Activated CD8-positive, alpha-beta memory T cell treated with anti-CD3 and anti-CD28 coated beads for 24 hours (primary cell): ENCODE data around the gene TMEM242.

ENCODE experiments used
- DNase-seq: peaks from one replicate; pipeline ENCODE4 v3.0.0-alpha.2; 2020

TMEM242 gene

GRCh38 chr6:157268835-157269234, 54.5 kb downstream of the TMEM242 start:
- no peak for DNase-seq

GRCh38 chr6:157268396-157268795, 54.9 kb downstream of the TMEM242 start:
- DNase-seq = no peak

- DNase-seq = no peak
These were observed 55.7 kb downstream of the TMEM242 start for GRCh38 chr6:157267654-157268053.

- DNase-seq = no peak
These were observed 56.2 kb downstream of the TMEM242 start for GRCh38 chr6:157267109-157267611.

- no peak for DNase-seq
These were observed 56.8 kb downstream of the TMEM242 start for GRCh38 chr6:157266274-157267101.

- DNase-seq = no peak
These were observed 57.7 kb downstream of the TMEM242 start for GRCh38 chr6:157265635-157266034.

DNA sequence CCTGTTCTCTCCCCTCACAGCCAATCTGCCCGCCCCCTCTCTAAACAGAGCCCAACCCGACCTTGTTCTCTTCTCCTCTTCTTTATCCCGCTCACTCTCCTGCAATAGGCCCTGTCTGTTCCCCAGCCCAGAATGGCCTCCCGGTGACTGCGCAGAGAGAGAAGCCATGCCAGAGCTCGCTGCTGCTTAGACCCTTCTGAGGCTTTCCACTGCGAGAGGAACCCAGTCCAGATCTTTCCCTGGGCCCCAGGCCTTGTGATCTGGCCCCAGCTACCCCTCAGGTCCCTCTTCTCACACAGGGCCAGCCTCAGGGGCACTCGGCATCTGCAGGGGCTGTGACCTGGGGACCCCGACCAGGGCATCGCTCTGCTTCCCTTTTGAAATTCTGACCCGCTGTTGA, 58.1 kb downstream of the TMEM242 start:
- no peak for DNase-seq

DNA sequence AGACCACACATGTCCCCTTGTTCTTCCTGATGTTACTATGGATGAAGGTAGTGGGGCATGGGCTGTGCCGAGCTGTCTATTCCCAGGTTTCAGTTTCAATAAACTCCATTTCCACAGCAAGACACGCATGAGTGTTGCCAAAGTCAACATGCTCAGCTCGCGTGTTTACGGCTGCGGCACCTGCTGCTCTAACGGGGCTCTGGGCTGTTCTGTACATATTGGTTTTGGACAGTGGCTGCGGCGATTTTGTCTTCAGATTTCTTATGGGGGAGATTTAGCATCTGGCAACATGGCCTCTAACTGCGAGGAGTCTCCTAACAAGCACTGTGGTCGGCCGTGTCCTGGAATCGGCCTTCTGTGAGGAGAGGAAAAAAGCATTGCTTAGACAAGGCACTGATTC, 58.6 kb downstream of the TMEM242 start:
- no peak for DNase-seq

DNA sequence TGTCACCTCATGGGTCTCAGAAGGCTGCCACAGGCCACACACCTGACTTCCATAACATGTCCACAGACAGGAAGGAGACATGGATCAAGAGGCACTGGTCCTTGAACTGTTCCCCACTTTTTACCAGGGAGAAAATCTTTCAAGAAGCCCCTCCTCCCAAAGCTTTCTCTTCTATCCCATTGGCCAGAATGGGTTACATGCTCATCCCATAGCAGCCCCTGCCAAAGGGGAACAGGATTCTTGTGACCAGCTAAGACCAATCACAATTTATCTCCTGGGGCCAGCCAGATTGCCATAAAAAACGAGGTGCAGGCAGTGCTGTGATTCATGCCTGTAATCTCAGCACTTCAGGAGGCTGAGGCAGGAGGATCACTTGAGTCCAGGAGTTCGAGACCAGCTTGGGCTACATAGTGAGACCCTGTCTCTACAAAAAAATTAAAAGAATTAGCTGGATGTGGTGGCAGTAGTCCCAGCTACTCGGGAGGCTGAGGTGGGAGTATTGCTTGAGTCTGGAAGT, 59.4 kb downstream of the TMEM242 start:
- DNase-seq = no peak

DNA sequence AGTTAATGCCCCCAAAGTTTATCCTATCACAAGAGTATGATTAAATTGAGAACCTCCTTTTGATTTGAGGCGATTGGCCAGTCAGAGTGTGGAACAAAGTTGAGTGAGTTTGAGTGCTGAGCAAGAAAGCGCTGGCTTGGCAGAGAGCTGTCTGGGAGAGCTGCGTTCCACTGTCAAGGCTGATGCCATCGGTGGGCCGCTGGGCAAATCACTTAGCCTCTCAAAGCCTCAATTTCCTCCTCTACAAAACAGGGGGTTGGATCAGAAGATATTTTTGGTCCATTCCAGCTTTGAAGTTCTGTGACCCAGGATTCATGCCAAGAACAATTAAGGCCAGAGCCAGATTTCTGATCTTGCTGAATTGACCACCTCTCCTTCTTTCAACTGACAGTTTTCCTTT, 60.2 kb downstream of the TMEM242 start:
- DNase-seq = no peak

DNA sequence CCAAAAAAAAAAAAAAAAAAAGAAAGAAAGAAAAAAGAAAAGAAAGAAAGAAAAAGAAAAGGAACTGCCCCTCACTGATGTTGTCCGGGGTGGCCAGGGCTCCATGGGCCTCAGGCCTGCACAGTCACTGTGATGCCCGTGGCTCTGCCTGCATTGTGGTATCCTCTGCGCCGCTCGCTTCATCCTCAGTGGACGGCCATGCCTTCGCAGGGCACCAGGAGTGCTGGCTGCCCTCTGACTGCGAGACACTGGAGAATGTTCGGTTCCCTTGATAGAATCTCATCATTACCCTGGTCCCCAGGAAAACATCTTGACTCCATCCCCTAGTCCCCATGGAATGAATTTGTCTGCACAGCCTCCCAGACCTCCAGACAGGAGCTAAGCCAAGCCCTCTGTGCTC, 61.7 kb downstream of the TMEM242 start:
- no peak for DNase-seq

DNA sequence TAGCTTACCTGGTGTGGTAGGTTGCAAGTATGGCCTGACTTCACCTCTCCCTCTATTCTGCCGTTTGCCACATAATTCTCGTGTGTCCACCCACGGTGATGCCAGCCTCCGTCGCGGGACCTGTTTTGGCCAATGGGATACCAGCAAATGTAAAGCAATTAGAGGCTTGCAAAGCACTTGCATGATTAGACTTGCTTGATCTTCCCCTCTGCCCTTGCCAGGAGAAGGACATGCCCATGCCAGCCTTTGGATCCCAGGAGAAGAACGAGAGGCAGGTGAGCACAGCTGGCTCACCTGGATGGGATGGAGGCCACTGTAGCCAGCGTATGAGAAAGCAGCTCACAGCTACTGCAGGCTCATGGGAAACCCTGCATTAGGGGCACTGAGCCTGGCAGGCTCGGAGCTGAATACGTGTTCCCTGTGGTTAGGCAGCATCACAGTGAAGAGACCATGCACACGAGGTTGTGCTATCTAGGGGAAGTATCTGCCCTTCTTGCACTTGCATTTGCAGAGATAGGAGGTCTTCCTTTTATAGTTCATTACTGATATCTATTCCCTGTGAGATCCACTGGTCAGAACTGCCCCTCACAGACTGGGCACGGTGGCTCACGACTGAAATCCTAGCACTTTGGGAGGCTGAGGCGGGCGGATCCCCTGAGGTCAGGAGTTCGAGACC, 62.4 kb downstream of the TMEM242 start:
- no peak for DNase-seq

DNA sequence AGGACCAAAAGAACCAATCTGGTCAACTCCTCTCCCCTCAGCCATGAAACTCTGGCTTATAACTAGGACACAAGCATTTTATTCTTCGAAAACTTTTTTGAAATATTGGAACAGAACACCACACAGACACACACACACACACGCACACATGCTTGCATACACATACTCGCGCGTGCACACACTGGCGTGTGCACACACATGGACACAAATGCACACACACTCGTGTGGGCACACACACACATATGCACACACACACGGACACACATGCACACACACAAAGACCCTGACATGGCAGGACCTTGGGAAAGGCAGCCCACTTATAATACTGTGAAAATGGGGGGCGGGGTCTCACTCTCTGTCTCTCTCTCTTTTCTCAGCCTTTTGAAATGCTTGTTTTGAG, 63.9 kb downstream of the TMEM242 start:
- no peak for DNase-seq

GRCh38 chr6:157258878-157259277, 64.4 kb downstream of the TMEM242 start:
- DNase-seq = no peak

DNA sequence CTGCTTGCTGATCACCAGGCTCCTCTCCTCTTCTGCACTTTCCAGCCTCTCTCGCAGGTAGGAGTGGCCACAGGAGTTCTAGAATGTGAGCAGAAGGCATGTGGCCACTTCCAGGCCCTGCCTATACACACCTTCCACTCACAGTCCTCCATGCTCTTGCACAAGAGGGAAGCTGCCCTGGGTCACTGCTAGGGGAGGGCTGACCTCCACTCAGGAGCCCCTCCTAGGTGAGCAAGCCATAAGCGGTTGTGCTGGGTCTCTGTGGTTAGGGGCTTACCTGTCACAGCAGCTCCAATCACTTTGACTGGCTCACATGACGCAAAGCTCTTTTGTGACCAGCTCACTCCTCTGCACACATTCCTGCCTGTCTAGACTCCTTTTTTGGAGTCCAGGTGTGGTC, 68.2 kb downstream of the TMEM242 start:
- DNase-seq = no peak

DNA sequence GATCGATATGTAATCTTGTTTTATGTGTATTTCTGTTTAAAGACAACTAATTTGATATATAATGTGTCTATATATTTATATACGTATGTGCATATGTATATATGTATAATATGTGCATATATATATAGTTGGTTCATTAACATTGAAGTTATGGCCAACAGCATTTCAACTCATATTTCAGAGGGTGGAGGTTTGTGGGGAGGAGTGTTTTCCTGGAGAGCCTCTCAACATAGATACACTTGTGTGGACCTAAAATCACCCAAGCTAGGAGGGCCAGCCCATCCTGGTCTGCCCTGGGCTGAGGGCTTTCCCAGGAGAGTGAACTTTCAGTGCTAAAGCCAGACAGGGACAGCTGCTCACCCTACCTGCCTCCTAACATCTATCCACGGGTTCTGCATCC, 68.8 kb downstream of the TMEM242 start:
- DNase-seq = no peak

DNA sequence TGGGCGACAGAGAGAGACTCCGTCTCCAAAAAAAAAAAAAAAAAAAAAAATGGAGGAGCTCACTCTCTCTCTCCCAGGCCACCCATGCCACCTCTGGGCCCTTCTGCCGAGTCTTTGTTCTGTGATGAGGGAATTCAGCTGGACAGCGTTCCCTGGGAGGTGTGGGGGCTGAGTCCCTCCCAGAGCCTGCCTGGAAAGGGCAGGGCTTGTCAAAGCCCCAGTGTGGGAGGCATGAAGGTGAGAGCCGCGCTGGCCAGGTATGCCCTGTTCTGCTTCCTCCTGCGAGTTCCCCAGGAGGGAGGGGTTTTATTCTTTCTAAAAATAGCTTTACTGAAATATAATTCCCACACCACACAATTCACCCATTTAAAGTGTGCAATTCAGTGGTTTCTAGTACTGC, 69.6 kb downstream of the TMEM242 start:
- DNase-seq = no peak

- no peak for DNase-seq
These were observed 70.3 kb downstream of the TMEM242 start for GRCh38 chr6:157253017-157253416.

DNA sequence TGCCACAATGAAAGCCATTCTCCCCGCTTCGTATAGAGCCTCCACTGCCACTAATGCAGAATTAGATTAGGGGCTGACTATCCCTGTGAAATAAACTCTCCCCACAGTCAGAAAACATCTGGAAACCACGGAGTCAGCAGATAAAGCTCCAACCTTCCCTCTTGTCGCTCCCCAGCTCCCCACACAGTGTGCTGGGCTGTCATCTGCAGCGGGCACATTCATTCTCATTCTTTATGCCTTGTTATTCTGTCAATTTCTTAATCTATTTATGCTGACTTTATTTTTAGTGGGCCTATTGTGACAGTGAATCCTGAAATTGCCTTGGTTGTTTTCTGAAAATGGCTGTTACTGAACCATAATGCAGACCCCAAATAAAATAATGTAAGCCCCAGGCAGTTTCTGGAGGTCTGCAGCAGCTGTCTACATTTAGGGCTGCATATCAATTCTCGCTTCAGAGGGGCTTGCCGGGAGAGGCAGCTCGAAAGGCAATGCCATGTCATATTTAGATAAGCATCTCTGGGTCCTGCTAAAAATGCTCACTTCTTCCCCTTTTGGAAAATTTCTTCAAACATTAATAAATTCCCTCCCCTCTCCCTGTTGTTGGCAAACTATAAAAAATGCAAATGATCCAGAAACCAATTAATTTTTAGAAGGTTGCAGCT, 71.6 kb downstream of the TMEM242 start:
- DNase-seq = no peak

DNA sequence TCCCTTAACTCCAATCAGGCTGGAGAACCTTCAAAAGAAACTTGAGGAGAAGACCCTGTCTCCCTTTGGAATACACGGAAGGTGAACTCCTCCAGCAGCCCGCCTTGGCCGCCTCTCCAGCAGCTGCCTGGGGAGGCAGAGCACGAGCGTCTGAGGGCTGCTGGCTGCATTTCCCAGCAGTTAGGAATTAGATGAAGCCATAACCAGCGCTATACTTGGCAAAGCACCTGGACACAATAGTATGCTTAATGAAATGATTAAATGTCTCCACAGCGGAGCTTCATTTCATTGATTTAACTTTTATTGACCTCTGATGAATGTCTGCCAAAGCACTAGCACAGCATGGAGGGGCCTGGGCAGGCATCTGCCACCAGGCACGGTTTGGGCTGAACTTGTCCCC, 73.5 kb downstream of the TMEM242 start:
- no peak for DNase-seq

DNA sequence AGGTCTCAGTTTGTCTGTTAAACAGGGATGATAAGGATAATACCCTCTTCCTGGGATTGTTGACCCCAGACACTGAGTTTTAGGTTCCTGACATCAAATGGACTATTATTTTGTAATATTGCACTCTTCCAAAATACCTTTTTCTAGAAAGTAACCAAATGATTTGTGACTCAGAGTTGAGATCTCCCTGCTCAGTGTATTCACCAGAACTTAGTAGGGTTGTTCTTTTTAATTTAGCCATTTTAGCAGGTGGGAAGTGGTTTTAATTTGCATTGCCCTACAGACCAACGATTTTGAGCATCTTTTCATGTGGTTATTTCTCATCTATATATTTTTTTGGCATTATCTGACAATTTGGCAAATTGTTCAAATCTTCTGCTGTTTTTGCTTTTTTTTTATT, 75.1 kb downstream of the TMEM242 start:
- DNase-seq = no peak

- no peak for DNase-seq
These were observed 76.4 kb downstream of the TMEM242 start for GRCh38 chr6:157246771-157247484.

DNA sequence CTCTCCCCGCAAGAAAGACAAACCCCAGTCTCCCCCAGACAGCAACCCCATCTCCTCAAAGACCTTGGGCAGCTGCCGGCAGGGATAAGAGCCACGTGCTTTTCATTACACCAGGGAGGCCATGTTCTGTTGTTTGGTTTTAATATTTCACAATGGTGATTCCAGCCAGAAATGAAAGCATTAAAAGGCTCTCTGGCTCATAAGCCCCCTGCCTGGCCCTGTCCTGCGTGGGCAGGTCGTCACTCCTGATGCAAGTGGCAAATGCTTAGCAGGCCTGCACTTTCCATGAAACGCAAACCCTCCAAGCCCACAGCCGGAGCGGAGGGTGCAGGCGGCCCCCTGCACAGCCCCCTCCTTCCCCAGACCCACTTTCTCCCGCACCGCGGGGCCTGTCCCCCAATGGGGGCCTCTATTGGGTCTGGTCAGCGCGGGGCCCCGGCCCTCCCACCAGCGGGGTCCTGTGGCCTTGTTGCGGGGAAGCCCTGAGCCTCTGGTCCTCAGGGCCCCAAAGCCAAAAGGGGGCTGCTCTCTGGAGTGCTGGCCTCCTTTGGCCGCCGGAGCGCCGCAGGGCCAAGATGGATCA, 77.2 kb downstream of the TMEM242 start:
- DNase-seq = no peak
